Sigmoid colon (tissue), 7 donors: ENCODE data around the gene UBE2Q2. TPM values are rescaled to one million over a fixed set of nuclear protein-coding genes. Genes with fewer than 3 reads are reported as not detected.
"Not testable (repeated sequence)": the region's sequence is repeated elsewhere in the genome, so short reads cannot be mapped to it uniquely, and the experiment has no call there.

ENCODE experiments used
- DNase-seq: peaks from one replicate; pipeline ENCODE4 v3.0.0-alpha.2; 2019
- H3K27ac ChIP-seq, 4 donors: fragments of 200-600 bp; sonication (generic); one replicate each; pipeline ENCODE4 v1.5.1; 2016 to 2019; ENCODE audit warnings: mild to moderate bottlenecking in 1 of 4
- H3K27me3 ChIP-seq, 3 donors: fragments of 200-600 bp; sonication (generic); one replicate each; pipeline ENCODE4 v1.5.1; 2019; ENCODE audit warnings: mild to moderate bottlenecking in 1 of 3
- H3K36me3 ChIP-seq, 4 donors: fragments of 200-600 bp; sonication (generic); one replicate each; pipeline ENCODE4 v1.5.1; 2016 to 2019
- H3K4me1 ChIP-seq, 4 donors: fragments of 200-600 bp; sonication (generic); one replicate each; pipeline ENCODE4 v1.5.1; 2017 to 2019
- H3K4me3 ChIP-seq, 4 donors: fragments of 200-600 bp; sonication (generic); one replicate each; pipeline ENCODE4 v1.5.1; 2017 to 2019; ENCODE audit warnings: mild to moderate bottlenecking in 2 of 4, moderate library complexity in 1 of 4
- H3K9me3 ChIP-seq, 4 donors: fragments of 200-600 bp in 3 of 4; sonication (generic) in 3 of 4; one replicate each; pipeline versions ENCODE4 v1.5.1 to v1.6.1; 2013 to 2019
- CTCF ChIP-seq, 4 experiments: fragments of 450-650 bp in 3 of 4; fragments of 200-600 bp in 1 of 4; IDR thresholded peaks; one replicate each; pipeline ENCODE4 v1.5.1; 2016 to 2019; ENCODE audit warnings: antibody characterized with exemption in 4 of 4, mild to moderate bottlenecking in 3 of 4, moderate library complexity in 2 of 4
- EP300 ChIP-seq, 4 donors: sonication (generic); formaldehyde crosslinking; IDR thresholded peaks; one replicate each; pipeline ENCODE4 v1.6.1; 2017; ENCODE audit warnings: antibody characterized with exemption in 4 of 4
- POLR2A ChIP-seq, 2 donors: fragments of 450-650 bp; IDR thresholded peaks; one replicate each; pipeline ENCODE4 v1.6.1; 2016; ENCODE audit warnings: antibody characterized with exemption in 2 of 2, mild to moderate bottlenecking in 2 of 2, moderate library complexity in 2 of 2
- POLR2AphosphoS5 ChIP-seq, 4 donors: sonication (generic); formaldehyde crosslinking; IDR thresholded peaks; one replicate each; pipeline ENCODE4 v1.6.1; 2017; ENCODE audit warnings: antibody characterized with exemption in 4 of 4
- WGBS, 2 donors: extraction: QIAGEN DNeasy Blood & Tissue Kit; methylation state at CpG; one replicate each; pipeline ENCODE4 v1.1.7; 2013; 5-methylcytosine and 5-hydroxymethylcytosine counted together
- intact Hi-C: fragments of 100-400 bp; cut with DNase I; formaldehyde crosslinking; loops from one replicate; pipeline ENCODE4 v1.15.1; 2023
- polyA plus RNA-seq, 3 donors: library from polyadenylated mRNA; stranded (reverse); fragments of 200-250 nt; gene quantifications; one replicate each; pipeline ENCODE4 v1.2.3, GENCODE V29; 2013
- total RNA-seq, 4 donors: library from RNA; depleted of rRNA; stranded (reverse); fragments of >200 nt; gene quantifications; one replicate each; pipeline ENCODE4 v1.1.0, GENCODE V29; 2016
- donor health status: healthy with polysubstance abuse.
- donor health status: Bipolar disorder and iron deficiency.
- donor health status: healthy.

Gene UBE2Q2
- total and polyA plus RNA-seq, 7 donors: 16.9 to 101 (median 69.5) TPM

- H3K4me3 ChIP-seq: no peak overlapping the region
- intact Hi-C loops: no loop called here
Observed at GRCh38 chr15:75866916-75867315, 23.7 kb downstream of the UBE2Q2 start.

GRCh38 chr15:75867449-75867848, 24.2 kb downstream of the UBE2Q2 start:
- Histone ChIP-seq H3K4me1 (peaks cover 0 to 5% (median 1%) of the 10 kb centered on the region in 4 donors), H3K27ac (no peak overlapping the region), H3K4me3 (no peak overlapping the region), H3K36me3 (peaks cover 0 to 20% (median 1%) of the 10 kb centered on the region in 4 donors), H3K27me3 (no peaks in the 10 kb centered on the region), H3K9me3 (no peaks in the 10 kb centered on the region)
- no peak for TF ChIP-seq EP300 (IDR thresholded peaks at IDR 0.05)
- TF ChIP-seq POLR2A (IDR thresholded peaks at IDR 0.05): no peak
- no peak for TF ChIP-seq CTCF (IDR thresholded peaks at IDR 0.05)
- TF ChIP-seq POLR2AphosphoS5 (IDR thresholded peaks at IDR 0.05): no peak
- 65 to 86% methylated on average over 4 of the region's 4 CpGs for WGBS, 2 donors
- no peak for DNase-seq
- intact Hi-C loops: no loop called here

More at GRCh38 chr15:75866916-75867315, 23.7 kb downstream of the UBE2Q2 start:
- H3K27ac ChIP-seq: no peak overlapping the region
- TF ChIP-seq POLR2AphosphoS5 (IDR thresholded peaks at IDR 0.05): no peak
- TF ChIP-seq CTCF (IDR thresholded peaks at IDR 0.05): no peak
- no peak for TF ChIP-seq POLR2A (IDR thresholded peaks at IDR 0.05)
- TF ChIP-seq EP300 (IDR thresholded peaks at IDR 0.05): no peak
- peaks cover 0 to 25% (median 1%) of the 10 kb centered on the region in 4 donors for H3K36me3 ChIP-seq
- DNase-seq: no peak
- H3K9me3 ChIP-seq: no peaks in the 10 kb centered on the region
- no peaks in the 10 kb centered on the region for H3K27me3 ChIP-seq
- peaks cover 0 to 6% (median 3%) of the 10 kb centered on the region in 4 donors for H3K4me1 ChIP-seq

- TF ChIP-seq CTCF (IDR thresholded peaks at IDR 0.05): no peak
- no peak for TF ChIP-seq EP300 (IDR thresholded peaks at IDR 0.05)
- no peak for TF ChIP-seq POLR2A (IDR thresholded peaks at IDR 0.05)
- TF ChIP-seq POLR2AphosphoS5 (IDR thresholded peaks at IDR 0.05): no peak
- 83 to 89% methylated on average over 3 of the region's 3 CpGs for WGBS, 2 donors
- H3K4me3 ChIP-seq: no peak overlapping the region
- intact Hi-C loops: no loop called here
- peaks cover 0 to 5% (median 1%) of the 10 kb centered on the region in 4 donors for H3K4me1 ChIP-seq
- H3K9me3 ChIP-seq: no peaks in the 10 kb centered on the region
- peaks cover 0 to 20% (median 1%) of the 10 kb centered on the region in 4 donors for H3K36me3 ChIP-seq
- H3K27me3 ChIP-seq: no peaks in the 10 kb centered on the region
- DNase-seq: no peak
- no peak overlapping the region for H3K27ac ChIP-seq
Observed at GRCh38 chr15:75868019-75868418, 24.8 kb downstream of the UBE2Q2 start.

- TF ChIP-seq POLR2A (IDR thresholded peaks at IDR 0.05): no peak
- TF ChIP-seq POLR2AphosphoS5 (IDR thresholded peaks at IDR 0.05): no peak
- TF ChIP-seq CTCF (IDR thresholded peaks at IDR 0.05): no peak
- no peak for TF ChIP-seq EP300 (IDR thresholded peaks at IDR 0.05)
- DNase-seq: no peak
- Histone ChIP-seq H3K4me1 (peaks cover 0 to 5% (median 1%) of the 10 kb centered on the region in 4 donors), H3K27me3 (no peaks in the 10 kb centered on the region), H3K4me3 (no peak overlapping the region), H3K9me3 (no peaks in the 10 kb centered on the region), H3K27ac (no peak overlapping the region), H3K36me3 (peaks cover 8 to 33% (median 9%) of the 10 kb centered on the region in 4 donors)
- intact Hi-C loops: no loop called here
Observed at GRCh38 chr15:75869446-75869845, 26.2 kb downstream of the UBE2Q2 start.

- H3K36me3 ChIP-seq: peaks cover 8 to 48% (median 11%) of the 10 kb centered on the region in 4 donors
- WGBS, 2 donors: 91 to 93% methylated on average over 1 of the region's 1 CpG
- not testable (repeated sequence) for H3K4me1 ChIP-seq
Observed at GRCh38 chr15:75871589-75871988, 28.3 kb downstream of the UBE2Q2 start.

More at GRCh38 chr15:75871589-75871988, 28.3 kb downstream of the UBE2Q2 start:
- H3K9me3 ChIP-seq, DNase-seq, H3K27ac ChIP-seq, H3K4me3 ChIP-seq, H3K27me3 ChIP-seq, intact Hi-C loops: not testable (repeated sequence)
